ENCODE results near the gene HIF3A. TPM values are rescaled to one million over a fixed set of nuclear protein-coding genes. Genes with fewer than 3 reads are reported as not detected.
A peak's percentile ranks its signal among the peaks of the same experiment; 100 is the strongest.
"Not testable (repeated sequence)": the region's sequence is repeated elsewhere in the genome, so short reads cannot be mapped to it uniquely, and the experiment has no call there.

HIF3A gene
- polyA plus RNA-seq, 1 donor (not counting 4 experiments of a cell fraction or from before 2014, with no cell fraction given): 0.01 TPM

DNA sequence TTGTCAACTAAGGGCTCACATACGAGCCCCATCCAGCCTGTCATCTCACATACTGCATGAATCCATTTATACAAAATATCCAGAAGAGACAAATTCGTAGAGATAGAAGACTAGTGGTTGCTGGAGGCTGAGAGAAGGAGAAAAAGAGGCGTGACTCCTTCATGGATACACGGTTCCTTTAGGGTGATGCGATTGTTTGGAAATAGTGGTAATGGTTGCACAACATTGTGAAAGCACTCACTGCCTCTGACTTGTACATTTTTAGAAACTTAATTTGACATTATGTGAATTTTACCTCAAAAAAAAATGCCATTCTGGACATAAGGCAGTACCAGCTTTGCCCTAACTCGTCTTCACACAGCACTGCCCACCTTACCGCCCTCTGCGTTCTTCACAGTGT is 40.0 kb upstream of the HIF3A start:
- no peak overlapping the region for H3K4me3 ChIP-seq (ENCODE audit: control insufficient read depth in 2 of 3, extremely low read depth in 1 of 3, insufficient read depth in 2 of 3, low read depth in 1 of 3, low read length in 3 of 3)
- H3K79me2 ChIP-seq (ENCODE audit: control insufficient read depth, insufficient read depth, low read length): no peaks in the 10 kb centered on the region
- no peaks in the 10 kb centered on the region for H4K20me1 ChIP-seq (ENCODE audit: control insufficient read depth, extremely low read depth, insufficient read depth, low read length)
- peaks cover 2% of the 10 kb centered on the region for H3K9me3 ChIP-seq (ENCODE audit: control insufficient read depth, low read depth, low read length)
- TF ChIP-seq CTCF (optimal IDR thresholded peaks at IDR 0.05 in 1 of 3, IDR thresholded peaks at IDR 0.05 in 1 of 3, conservative IDR thresholded peaks at IDR 0.05 in 1 of 3; ENCODE audit: extremely low read depth in 1 of 3, insufficient read depth in 2 of 3, low read length in 3 of 3) (no peak), EZH2 (IDR thresholded peaks at IDR 0.05; ENCODE audit: low read length) (no peak)
- no peak overlapping the region for H2AFZ ChIP-seq (ENCODE audit: control insufficient read depth, low read length)
- no peaks in the 10 kb centered on the region for H3K9me1 ChIP-seq (ENCODE audit: control insufficient read depth, extremely low read depth, insufficient read depth, low read length)
- H3K27ac ChIP-seq (ENCODE audit: control insufficient read depth, insufficient read depth, low read length): no peak overlapping the region
- H3K4me1 ChIP-seq (ENCODE audit: control insufficient read depth, extremely low read depth, insufficient read depth, low read length): peaks cover 7% of the 10 kb centered on the region
- no peak for FAIRE-seq
- H3K36me3 ChIP-seq (ENCODE audit: control insufficient read depth in 2 of 2, extremely low read depth in 1 of 2, insufficient read depth in 2 of 2, low read length in 2 of 2): no peaks in the 10 kb centered on the region
- H3K4me2 ChIP-seq (ENCODE audit: control insufficient read depth, extremely low read depth, insufficient read depth, low read depth, low read length): no peak overlapping the region
- peaks cover 37% of the 10 kb centered on the region for H3K27me3 ChIP-seq (ENCODE audit: control insufficient read depth, extremely low read depth, insufficient read depth, low read length)
- dilution Hi-C loops (cut with MboI; ENCODE audit: extremely low pct_ligation_motif_present, low sequenced_read_pairs): no loop called here
- DNase-seq (ENCODE audit: low read depth, low spot score): no peak
- no peak overlapping the region for H3K9ac ChIP-seq (ENCODE audit: control insufficient read depth, extremely low read depth, insufficient read depth, low read length)

DNA sequence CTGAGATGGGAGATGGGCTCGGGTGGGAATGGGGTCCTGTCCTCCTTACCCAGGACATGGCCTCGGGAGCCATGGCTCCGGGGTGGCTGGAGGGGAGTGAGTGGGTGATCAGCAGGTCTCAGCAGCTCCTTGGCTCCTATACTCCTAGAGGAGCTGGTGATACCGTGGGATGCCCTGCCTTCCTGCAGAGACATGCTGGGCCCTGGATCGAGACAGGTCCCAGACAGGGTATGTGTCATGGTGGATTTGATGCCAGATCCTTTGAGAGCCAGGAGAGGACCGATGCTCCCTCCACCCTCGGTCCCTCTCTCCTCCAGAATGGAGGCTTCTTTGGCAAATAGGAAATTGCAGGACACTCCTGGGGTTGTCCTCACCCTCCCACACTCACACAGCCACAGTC is 35.3 kb upstream of the HIF3A start:
- H3K9me3 ChIP-seq (ENCODE audit: control insufficient read depth, low read depth, low read length); H3K9ac ChIP-seq (ENCODE audit: control insufficient read depth, extremely low read depth, insufficient read depth, low read length); H3K4me2 ChIP-seq (ENCODE audit: control insufficient read depth, extremely low read depth, insufficient read depth, low read depth, low read length); H3K79me2 ChIP-seq (ENCODE audit: control insufficient read depth, insufficient read depth, low read length); H4K20me1 ChIP-seq (ENCODE audit: control insufficient read depth, extremely low read depth, insufficient read depth, low read length); H3K9me1 ChIP-seq (ENCODE audit: control insufficient read depth, extremely low read depth, insufficient read depth, low read length); H3K36me3 ChIP-seq (ENCODE audit: control insufficient read depth in 2 of 2, extremely low read depth in 1 of 2, insufficient read depth in 2 of 2, low read length in 2 of 2); dilution Hi-C loops (cut with MboI; ENCODE audit: extremely low pct_ligation_motif_present, low sequenced_read_pairs); H3K27ac ChIP-seq (ENCODE audit: control insufficient read depth, insufficient read depth, low read length); H2AFZ ChIP-seq (ENCODE audit: control insufficient read depth, low read length); H3K4me3 ChIP-seq (ENCODE audit: control insufficient read depth in 2 of 3, extremely low read depth in 1 of 3, insufficient read depth in 2 of 3, low read depth in 1 of 3, low read length in 3 of 3); DNase-seq (ENCODE audit: low read depth, low spot score): not testable (repeated sequence)
- peak; percentile 83 for FAIRE-seq
- H3K4me1 ChIP-seq (ENCODE audit: control insufficient read depth, extremely low read depth, insufficient read depth, low read length): peaks cover 13% of the 10 kb centered on the region
- peaks cover 39% of the 10 kb centered on the region for H3K27me3 ChIP-seq (ENCODE audit: control insufficient read depth, extremely low read depth, insufficient read depth, low read length)

DNA sequence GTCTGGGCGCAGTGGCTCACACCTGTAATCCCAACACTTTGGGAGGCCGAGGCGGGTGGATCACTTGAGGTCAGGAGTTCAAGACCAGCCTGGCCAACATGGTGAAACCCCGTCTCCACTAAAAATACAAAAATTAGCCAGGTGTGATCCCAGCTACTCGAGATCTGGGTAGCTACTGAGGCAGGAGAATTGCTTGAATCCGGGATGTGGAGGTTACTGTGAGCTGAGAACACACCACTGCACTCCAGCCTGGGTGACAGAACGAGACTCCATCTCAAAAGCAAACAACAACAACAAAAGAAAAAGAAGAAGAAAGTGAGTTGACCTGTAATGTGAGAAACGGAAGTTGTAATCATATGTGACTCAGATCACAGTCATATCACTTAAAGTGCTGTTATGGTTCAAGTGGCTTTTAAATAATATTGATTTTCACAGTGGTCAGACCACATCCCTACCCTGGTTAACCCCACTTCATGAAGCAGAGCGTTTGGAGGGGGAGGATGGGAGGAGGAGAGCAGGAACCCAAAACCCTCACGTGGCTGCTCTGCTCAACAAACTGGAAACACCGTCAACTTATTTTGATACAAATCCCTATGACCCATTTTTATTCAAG is 34.1 kb upstream of the HIF3A start:
- H4K20me1 ChIP-seq (ENCODE audit: control insufficient read depth, extremely low read depth, insufficient read depth, low read length); H2AFZ ChIP-seq (ENCODE audit: control insufficient read depth, low read length); H3K4me3 ChIP-seq (ENCODE audit: control insufficient read depth in 2 of 3, extremely low read depth in 1 of 3, insufficient read depth in 2 of 3, low read depth in 1 of 3, low read length in 3 of 3); H3K9ac ChIP-seq (ENCODE audit: control insufficient read depth, extremely low read depth, insufficient read depth, low read length); H3K36me3 ChIP-seq (ENCODE audit: control insufficient read depth in 2 of 2, extremely low read depth in 1 of 2, insufficient read depth in 2 of 2, low read length in 2 of 2); H3K27ac ChIP-seq (ENCODE audit: control insufficient read depth, insufficient read depth, low read length); H3K9me1 ChIP-seq (ENCODE audit: control insufficient read depth, extremely low read depth, insufficient read depth, low read length); dilution Hi-C loops (cut with MboI; ENCODE audit: extremely low pct_ligation_motif_present, low sequenced_read_pairs); H3K9me3 ChIP-seq (ENCODE audit: control insufficient read depth, low read depth, low read length); H3K79me2 ChIP-seq (ENCODE audit: control insufficient read depth, insufficient read depth, low read length): not testable (repeated sequence)
- Histone ChIP-seq H3K27me3 (ENCODE audit: control insufficient read depth, extremely low read depth, insufficient read depth, low read length) (peaks cover 31% of the 10 kb centered on the region), H3K4me2 (ENCODE audit: control insufficient read depth, extremely low read depth, insufficient read depth, low read depth, low read length) (peak overlapping the region; percentile 62), H3K4me1 (ENCODE audit: control insufficient read depth, extremely low read depth, insufficient read depth, low read length) (peaks cover 13% of the 10 kb centered on the region)
- peak; percentile 36 for DNase-seq (ENCODE audit: low read depth, low spot score)
- FAIRE-seq: peak; percentile 58

DNA sequence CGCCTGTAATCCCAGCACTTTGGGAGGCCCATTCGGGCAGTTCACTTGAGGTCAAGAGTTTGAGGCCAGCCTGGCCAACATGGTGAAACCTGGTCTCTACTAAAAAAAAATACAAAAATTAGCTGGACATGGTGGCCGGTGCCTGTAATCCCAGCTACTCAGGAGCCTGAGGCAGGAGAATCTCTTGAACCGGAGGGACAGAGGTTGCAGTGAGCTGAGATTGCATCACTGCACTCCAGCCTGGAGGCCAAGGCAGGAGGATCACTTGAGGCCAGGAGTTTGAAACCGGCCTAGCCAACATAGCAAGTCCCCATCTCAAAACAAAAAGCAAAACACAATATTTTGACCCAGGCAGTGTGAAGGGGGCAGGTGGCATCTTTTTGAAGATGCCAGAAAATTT is 32.0 kb upstream of the HIF3A start:
- H3K9me1 ChIP-seq (ENCODE audit: control insufficient read depth, extremely low read depth, insufficient read depth, low read length); H3K9ac ChIP-seq (ENCODE audit: control insufficient read depth, extremely low read depth, insufficient read depth, low read length); H3K4me2 ChIP-seq (ENCODE audit: control insufficient read depth, extremely low read depth, insufficient read depth, low read depth, low read length); H3K9me3 ChIP-seq (ENCODE audit: control insufficient read depth, low read depth, low read length); H2AFZ ChIP-seq (ENCODE audit: control insufficient read depth, low read length); H3K36me3 ChIP-seq (ENCODE audit: control insufficient read depth in 2 of 2, extremely low read depth in 1 of 2, insufficient read depth in 2 of 2, low read length in 2 of 2); H3K79me2 ChIP-seq (ENCODE audit: control insufficient read depth, insufficient read depth, low read length); H3K4me3 ChIP-seq (ENCODE audit: control insufficient read depth in 2 of 3, extremely low read depth in 1 of 3, insufficient read depth in 2 of 3, low read depth in 1 of 3, low read length in 3 of 3); H3K27ac ChIP-seq (ENCODE audit: control insufficient read depth, insufficient read depth, low read length); FAIRE-seq; H4K20me1 ChIP-seq (ENCODE audit: control insufficient read depth, extremely low read depth, insufficient read depth, low read length); dilution Hi-C loops (cut with MboI; ENCODE audit: extremely low pct_ligation_motif_present, low sequenced_read_pairs); DNase-seq (ENCODE audit: low read depth, low spot score): not testable (repeated sequence)
- Histone ChIP-seq H3K4me1 (ENCODE audit: control insufficient read depth, extremely low read depth, insufficient read depth, low read length) (peaks cover 13% of the 10 kb centered on the region), H3K27me3 (ENCODE audit: control insufficient read depth, extremely low read depth, insufficient read depth, low read length) (peaks cover 21% of the 10 kb centered on the region)

Data from keratinocyte (primary cell).